Vagina (tissue), 2 donors: Measurements from ENCODE around the gene HAUS3.

Experiments
- POLR2A ChIP-seq, 2 donors: fragments of 450-650 bp; IDR thresholded peaks; one replicate each; pipeline ENCODE4 v1.6.1; 2017; ENCODE audit warnings: antibody characterized with exemption in 2 of 2, mild to moderate bottlenecking in 2 of 2, moderate library complexity in 2 of 2
- TF ChIP-seq, protein P1 (sequence below), 3 experiments: fragments of 450-650 bp in 2 of 3; fragments of 200-600 bp in 1 of 3; sonication (generic) in 1 of 3; IDR thresholded peaks; one replicate each; pipeline ENCODE4 v1.5.1; 2017 to 2019; ENCODE audit warnings: antibody characterized with exemption in 3 of 3, mild to moderate bottlenecking in 2 of 3, moderate library complexity in 2 of 3

DNA sequence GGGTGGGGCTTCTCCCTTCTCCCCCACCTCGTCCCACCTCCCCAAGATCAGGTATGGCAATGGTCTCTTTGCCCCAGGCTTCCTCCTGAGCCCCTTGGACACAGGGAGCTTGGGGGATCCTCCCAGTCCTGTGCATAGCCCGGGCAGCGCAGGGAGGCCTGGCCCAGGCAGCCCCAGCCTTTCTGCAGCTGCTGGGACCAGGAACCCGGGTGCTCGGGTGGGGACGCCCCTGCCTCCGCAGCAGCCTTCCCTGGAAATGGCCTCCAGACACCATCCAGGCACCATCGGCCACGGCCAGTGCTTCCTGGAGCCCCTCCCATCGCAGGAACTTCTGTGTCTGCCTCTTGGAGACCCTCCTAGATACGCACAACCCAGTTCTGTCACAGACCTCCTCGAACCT is 25.9 kb upstream of the HAUS3 start:
- TF ChIP-seq, protein P1, sequence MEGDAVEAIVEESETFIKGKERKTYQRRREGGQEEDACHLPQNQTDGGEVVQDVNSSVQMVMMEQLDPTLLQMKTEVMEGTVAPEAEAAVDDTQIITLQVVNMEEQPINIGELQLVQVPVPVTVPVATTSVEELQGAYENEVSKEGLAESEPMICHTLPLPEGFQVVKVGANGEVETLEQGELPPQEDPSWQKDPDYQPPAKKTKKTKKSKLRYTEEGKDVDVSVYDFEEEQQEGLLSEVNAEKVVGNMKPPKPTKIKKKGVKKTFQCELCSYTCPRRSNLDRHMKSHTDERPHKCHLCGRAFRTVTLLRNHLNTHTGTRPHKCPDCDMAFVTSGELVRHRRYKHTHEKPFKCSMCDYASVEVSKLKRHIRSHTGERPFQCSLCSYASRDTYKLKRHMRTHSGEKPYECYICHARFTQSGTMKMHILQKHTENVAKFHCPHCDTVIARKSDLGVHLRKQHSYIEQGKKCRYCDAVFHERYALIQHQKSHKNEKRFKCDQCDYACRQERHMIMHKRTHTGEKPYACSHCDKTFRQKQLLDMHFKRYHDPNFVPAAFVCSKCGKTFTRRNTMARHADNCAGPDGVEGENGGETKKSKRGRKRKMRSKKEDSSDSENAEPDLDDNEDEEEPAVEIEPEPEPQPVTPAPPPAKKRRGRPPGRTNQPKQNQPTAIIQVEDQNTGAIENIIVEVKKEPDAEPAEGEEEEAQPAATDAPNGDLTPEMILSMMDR (IDR thresholded peaks at IDR 0.05): no peak
- TF ChIP-seq POLR2A (IDR thresholded peaks at IDR 0.05): no peak
